Inflammatory macrophage treated with lipopolysaccharide for 4 hours (primary cell): Measurements from ENCODE around the gene FXYD4.
A peak's percentile ranks its signal among the peaks of the same experiment; 100 is the strongest.

ENCODE experiments used
- DNase-seq: peaks from one replicate; pipeline ENCODE4 v3.0.0-alpha.2; 2020

Gene FXYD4

GRCh38 chr10:43398939-43399319 lies 27.5 kb downstream of the FXYD4 start:
- no peak for DNase-seq

- DNase-seq = peak; percentile 83
Measured at GRCh38 chr10:43399320-43400310, 28.2 kb downstream of the FXYD4 start.

DNA sequence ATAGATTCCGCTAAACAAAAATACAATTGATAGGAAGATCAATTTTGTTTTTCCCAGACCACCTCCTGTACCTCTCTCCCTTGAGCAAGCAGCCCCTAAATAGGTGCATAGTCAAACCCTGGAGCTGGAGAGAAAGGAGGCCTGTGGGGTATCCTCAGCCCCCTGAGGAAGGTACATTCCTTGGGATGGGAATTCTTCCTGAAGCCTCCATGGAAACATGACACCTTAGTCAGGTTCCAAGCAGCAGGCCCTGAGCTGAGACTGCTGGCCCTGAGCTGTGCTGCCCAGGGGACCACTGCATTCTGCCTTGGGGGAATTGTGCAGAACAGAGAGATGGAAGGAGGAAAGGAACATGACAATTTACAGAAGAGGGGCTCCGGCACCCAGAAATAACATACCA lies 30.2 kb downstream of the FXYD4 start:
- no peak for DNase-seq

DNA sequence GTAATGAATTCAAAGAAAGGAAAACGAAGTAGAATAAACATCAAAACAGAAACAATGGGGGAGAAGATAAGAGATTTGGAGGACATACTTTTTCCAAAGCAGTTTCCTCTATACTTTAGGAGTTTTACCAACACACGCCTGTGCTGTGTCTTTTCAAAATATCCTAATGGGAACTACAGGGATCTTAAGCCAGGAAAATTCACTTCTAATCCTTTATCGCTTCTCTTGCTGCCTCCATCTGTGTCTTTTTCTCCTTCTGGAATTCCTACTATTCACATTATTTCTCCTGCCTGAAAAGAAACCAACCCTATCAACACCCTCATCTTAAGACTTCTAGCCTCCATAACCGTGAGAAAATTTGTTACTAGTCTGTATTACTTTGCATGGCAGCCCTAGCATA lies 30.7 kb downstream of the FXYD4 start:
- no peak for DNase-seq

DNA sequence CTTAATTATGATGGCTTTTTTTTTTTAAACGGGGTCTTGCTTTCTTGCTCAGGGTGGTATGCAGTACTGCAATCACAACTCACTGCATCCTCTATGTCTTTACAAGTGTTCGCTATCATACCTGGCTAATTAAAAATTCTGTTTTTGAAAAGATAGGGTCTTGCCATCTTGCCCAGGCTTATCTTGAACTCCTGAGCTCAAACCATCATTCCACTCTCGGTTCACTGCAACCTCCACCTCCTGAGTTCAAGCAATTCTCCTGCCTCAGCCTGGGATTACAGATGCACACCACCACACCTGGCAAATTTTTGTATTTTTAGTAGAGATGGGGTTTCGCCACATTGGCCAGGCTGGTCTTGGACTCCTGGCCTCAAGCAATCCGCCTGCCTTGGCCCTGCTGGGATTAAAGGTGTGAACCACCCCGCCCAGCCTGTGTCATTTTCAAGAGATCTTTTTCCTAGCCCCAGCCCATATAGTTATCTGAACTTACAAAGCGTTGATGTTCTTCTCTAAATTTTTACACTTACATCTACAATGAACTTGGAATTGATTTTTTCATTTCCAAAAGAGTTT lies 31.5 kb downstream of the FXYD4 start:
- no peak for DNase-seq

DNA sequence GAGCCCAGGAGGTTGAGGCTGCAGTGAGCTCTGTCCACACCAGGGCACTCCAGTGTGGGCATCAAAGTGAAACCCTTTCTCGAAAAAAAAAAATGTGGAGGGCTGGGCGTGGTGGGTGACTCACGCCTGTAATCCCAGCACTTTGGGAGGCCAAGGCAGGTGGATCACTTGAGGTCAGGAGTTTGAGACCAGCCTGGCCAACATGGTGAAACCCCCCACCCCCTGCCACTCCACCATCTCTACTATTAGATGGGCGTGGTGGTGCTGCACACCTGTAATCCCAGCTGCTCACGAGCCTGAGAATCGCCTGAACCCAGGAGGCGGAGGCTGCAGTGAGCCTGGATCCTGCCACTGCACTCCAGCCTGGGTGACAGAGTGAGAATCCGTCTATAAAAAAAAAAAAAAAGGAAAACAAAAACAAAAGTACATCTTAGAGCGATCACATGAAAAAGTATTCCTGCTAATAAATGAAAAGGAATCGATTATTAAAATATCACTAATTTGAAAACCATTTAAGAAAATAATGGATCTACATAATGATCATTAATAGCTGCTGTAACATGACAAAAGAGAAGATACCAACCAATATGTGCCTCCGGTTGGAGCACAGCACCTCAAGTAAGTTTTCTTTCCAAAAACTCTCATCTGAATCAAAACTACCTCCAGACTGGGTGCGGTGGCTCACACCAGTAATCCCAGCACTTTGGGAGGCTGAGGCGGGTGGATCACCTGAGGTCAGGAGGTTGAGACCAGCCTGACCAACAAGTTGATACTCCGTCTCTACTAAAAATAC lies 32.7 kb downstream of the FXYD4 start:
- DNase-seq = no peak

DNA sequence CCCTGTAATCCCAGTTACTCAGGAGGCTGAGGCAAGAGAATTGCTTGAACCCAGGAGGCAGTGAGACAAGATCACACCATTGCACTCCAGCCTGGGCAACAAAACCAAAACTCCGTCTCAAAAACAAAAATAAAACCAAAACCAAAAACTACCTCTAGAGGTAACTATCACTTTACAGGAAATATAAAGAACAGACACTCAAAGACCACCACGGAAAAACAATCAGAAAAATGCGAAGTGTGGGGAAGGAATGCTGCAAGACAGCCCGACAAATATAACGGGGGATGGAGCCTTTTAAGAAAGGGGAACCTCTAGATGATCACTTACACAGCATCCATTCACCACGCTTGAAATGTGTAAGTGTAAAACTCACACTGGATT lies 33.3 kb downstream of the FXYD4 start:
- peak; percentile 32 for DNase-seq

DNA sequence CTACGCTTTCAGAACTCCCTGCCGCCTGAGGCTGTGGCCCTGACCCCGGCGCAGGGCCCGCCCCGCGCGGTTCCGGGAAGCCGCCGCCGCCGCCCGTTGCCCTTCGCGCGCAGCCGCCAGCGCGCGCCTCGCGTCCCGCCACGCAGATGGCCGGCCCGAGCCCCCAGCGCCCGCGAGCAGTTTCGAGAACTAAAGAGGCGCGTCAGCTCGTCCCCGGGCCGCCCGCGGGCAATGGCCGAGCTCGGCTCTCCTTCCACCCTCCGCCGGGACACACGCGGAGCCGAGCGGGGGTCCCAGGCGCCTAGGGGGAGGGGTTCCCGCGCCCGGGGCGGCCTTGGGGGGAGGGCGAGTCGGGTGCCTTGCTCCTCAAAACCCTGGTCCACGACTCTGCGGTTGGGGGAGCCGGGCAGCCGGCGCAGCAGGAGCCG lies 35.7 kb downstream of the FXYD4 start:
- peak; percentile 70 for DNase-seq

- DNase-seq = peak; percentile 96
Measured at GRCh38 chr10:43407576-43408330, 36.3 kb downstream of the FXYD4 start.

GRCh38 chr10:43408331-43408709 lies 36.9 kb downstream of the FXYD4 start:
- no peak for DNase-seq

DNA sequence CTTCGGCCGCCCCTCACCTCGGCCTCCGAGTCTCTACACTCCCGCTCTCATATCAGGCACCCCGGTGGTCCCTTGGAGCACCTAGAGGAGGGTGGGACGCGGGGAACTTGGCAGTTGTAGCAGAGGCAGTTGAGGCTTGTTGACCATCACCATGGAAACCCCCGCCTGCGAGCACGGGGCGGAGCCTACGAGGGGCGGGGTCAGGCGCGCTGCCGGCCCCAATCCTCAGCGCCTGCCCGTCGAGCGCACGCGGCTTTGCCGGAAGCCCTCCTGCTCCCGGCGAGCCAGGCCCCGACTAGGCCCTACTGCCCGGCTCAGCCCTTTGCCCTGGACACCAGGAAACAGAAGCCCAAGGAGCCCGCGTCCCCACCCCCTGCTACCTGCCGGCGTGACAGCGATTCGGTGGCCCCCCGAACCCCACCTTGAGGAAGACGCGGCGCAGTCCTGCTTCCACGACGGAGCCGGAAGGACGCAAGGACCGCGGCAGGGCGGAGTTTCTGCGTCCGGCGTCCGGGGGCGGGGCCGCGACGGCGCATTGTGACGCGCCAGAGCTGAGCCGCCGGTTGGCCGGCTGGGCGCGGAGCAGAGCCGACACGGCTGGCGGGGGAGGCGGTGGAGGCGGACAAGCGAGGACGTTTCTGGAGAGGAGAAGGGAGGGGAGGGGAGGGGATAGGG lies 37.4 kb downstream of the FXYD4 start, which contains the start of gene HNRNPF:
HNRNPF (minus strand) TSS at position 477 of the 675 bp plus-strand sequence. CDS start 21,302 bp downstream, outside the sequence.
- DNase-seq = peak; percentile 98

- DNase-seq = peak; percentile 43
Measured at GRCh38 chr10:43409385-43410109, 38.1 kb downstream of the FXYD4 start.

GRCh38 chr10:43410345-43410744 lies 38.9 kb downstream of the FXYD4 start:
- no peak for DNase-seq

GRCh38 chr10:43411536-43411935 lies 40.1 kb downstream of the FXYD4 start:
- no peak for DNase-seq

DNA sequence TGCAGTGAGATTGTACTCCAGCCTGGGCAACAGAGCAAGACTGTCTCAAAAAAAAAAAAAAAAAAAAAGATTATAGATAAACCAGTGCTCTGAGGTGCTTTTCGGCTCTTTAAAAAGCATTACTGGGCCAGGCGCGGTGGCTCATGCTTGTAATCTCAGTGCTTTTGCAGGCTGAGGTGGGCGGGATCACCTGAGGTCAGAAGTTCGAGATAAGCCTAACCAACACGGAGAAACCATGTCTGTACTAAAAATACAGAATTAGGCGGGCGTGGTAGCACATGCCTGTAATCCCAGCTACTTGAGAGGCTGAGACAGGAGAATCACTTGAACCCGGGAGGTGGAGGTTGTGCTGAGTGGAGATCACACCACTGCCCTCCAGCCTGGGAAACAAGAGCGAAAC lies 44.1 kb downstream of the FXYD4 start:
- DNase-seq = no peak

- DNase-seq = peak; percentile 71
Measured at GRCh38 chr10:43417950-43418768, 46.7 kb downstream of the FXYD4 start.

DNA sequence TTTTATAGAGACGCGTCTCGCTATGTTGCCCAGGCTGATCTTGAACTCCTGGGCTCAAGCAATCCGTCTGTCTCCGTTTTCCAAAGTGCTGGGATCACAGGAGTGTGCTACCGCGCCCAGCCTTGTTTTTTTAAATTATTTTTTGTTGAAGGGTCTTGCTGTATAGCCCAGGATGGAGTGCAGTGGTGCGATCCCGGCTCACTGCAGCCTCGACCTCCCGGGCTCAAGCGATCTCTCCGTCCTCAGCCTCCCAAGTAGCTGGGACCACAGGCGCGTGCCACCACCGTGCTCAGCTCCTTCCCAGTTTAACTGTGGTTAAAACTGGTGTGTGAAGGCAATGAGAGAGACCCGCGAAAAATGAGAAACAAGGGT lies 48.5 kb downstream of the FXYD4 start:
- no peak for DNase-seq

- DNase-seq = peak; percentile 97
Measured at GRCh38 chr10:43420369-43421200, 49.1 kb downstream of the FXYD4 start.

- DNase-seq = no peak
Measured at GRCh38 chr10:43421201-43421507, 49.7 kb downstream of the FXYD4 start.

DNA sequence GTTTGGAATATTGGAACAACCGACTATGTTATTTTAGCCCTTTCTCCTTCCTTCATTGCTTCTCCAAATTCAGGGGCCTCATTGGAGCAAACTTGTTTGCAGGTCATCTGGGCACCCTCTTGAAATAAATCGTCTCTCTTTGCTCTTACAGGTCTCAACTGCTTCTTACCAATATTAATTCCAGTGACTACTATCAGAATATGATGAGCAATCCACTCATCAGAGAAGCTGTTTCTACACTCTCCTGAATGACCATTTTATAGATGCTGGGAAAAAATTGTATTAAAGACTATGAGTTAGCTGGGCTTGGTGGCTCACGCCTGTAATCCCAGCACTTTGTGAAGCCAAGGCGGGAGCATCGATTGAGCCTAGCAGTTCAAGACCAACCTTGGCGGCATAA lies 50.1 kb downstream of the FXYD4 start:
- no peak for DNase-seq
